Astrocyte (in vitro differentiated cells and primary cell): Measurements from ENCODE around the gene SLC27A2. TPM values are rescaled to one million over a fixed set of nuclear protein-coding genes. Genes with fewer than 3 reads are reported as not detected.
A peak's percentile ranks its signal among the peaks of the same experiment; 100 is the strongest.

Experiments
- DNase-seq: peaks from one replicate; pipeline ENCODE4 v3.0.0-alpha.2; 2010; ENCODE audit warnings: low read depth
- FAIRE-seq: peaks from 2 replicates; lab custom pipeline; 2011; peaks lifted over from hg19 to GRCh38; lab: Jason Lieb, UNC
- H2AFZ ChIP-seq: 2 replicates; pipeline ENCODE4 v1.6.0; 2012; ENCODE audit warnings: low read depth, low read length, inconsistent platforms
- H3K27ac ChIP-seq: 2 replicates; pipeline ENCODE4 v1.5.1; 2011; ENCODE audit warnings: low read depth, low read length, inconsistent platforms
- H3K27me3 ChIP-seq: 2 replicates; pipeline ENCODE4 v1.6.0; 2011; ENCODE audit warnings: low read length, inconsistent platforms; ENCODE audit not compliant: insufficient read depth
- H3K36me3 ChIP-seq: 2 replicates; pipeline ENCODE4 v1.5.1; 2011; ENCODE audit warnings: low read length, inconsistent platforms; ENCODE audit not compliant: insufficient read depth
- H3K4me1 ChIP-seq: 2 replicates; pipeline ENCODE4 v1.5.1; 2011; ENCODE audit warnings: low read length, inconsistent platforms; ENCODE audit not compliant: insufficient read depth
- H3K4me2 ChIP-seq: 2 replicates; pipeline ENCODE4 v1.6.0; 2012; ENCODE audit warnings: low read length, inconsistent platforms
- H3K4me3 ChIP-seq: 2 replicates; pipeline ENCODE4 v1.5.1; 2011; ENCODE audit warnings: low read depth, mild to moderate bottlenecking, low read length, inconsistent platforms; ENCODE audit not compliant: insufficient read depth
- H3K79me2 ChIP-seq: 2 replicates; pipeline ENCODE4 v1.6.0; 2012; ENCODE audit warnings: mild to moderate bottlenecking, low read length, inconsistent platforms; ENCODE audit not compliant: insufficient read depth
- H3K9ac ChIP-seq: 2 replicates; pipeline ENCODE4 v1.6.0; 2012; ENCODE audit warnings: mild to moderate bottlenecking, low read length, inconsistent platforms
- H3K9me3 ChIP-seq: 2 replicates; pipeline ENCODE4 v1.5.1; 2012; ENCODE audit warnings: low read depth, mild to moderate bottlenecking, low read length, inconsistent platforms; ENCODE audit not compliant: insufficient read depth
- H4K20me1 ChIP-seq: 2 replicates; pipeline ENCODE4 v1.6.0; 2012; ENCODE audit warnings: low read length, inconsistent platforms; ENCODE audit not compliant: insufficient read depth
- H3K27ac Mint-ChIP-seq: one replicate; pipeline ENCODE4 v1.8.0; 2021; ENCODE audit warnings: mild to moderate bottlenecking, mixed read lengths; ENCODE audit not compliant: unreplicated experiment
- H3K27me3 Mint-ChIP-seq: one replicate; pipeline ENCODE4 v1.8.0; 2021; ENCODE audit warnings: low read depth, mixed read lengths; ENCODE audit not compliant: unreplicated experiment
- H3K36me3 Mint-ChIP-seq: one replicate; pipeline ENCODE4 v1.8.0; 2021; ENCODE audit warnings: low read depth, mixed read lengths; ENCODE audit not compliant: unreplicated experiment
- H3K4me1 Mint-ChIP-seq: one replicate; pipeline ENCODE4 v1.8.0; 2021; ENCODE audit warnings: low read depth, mixed read lengths; ENCODE audit not compliant: unreplicated experiment
- H3K4me3 Mint-ChIP-seq: one replicate; pipeline ENCODE4 v1.8.0; 2021; ENCODE audit warnings: mild to moderate bottlenecking, moderate library complexity, mixed read lengths; ENCODE audit not compliant: unreplicated experiment
- H3K9me3 Mint-ChIP-seq: one replicate; pipeline ENCODE4 v1.8.0; 2021; ENCODE audit warnings: mild to moderate bottlenecking, mixed read lengths; ENCODE audit not compliant: unreplicated experiment
- CTCF ChIP-seq: IDR thresholded peaks from 2 replicates; pipeline ENCODE4 v1.5.1; 2011; ENCODE audit warnings: low read depth, mild to moderate bottlenecking, inconsistent platforms, low read length, moderate library complexity; ENCODE audit not compliant: insufficient read depth
- EZH2 ChIP-seq: IDR thresholded peaks from 2 replicates; pipeline ENCODE4 v1.6.1; 2012; ENCODE audit warnings: mild to moderate bottlenecking, low read length, inconsistent platforms; ENCODE audit not compliant: insufficient read depth
- total RNA-seq: library from RNA; stranded (reverse); gene quantifications from 2 replicates; pipeline ENCODE4 v1.2.1, GENCODE V29; 2021

SLC27A2 gene
- total RNA-seq, 1 donor from 2014 or later = 0.82 TPM

GRCh38 chr15:50163719-50164410 lies 18.1 kb upstream of the SLC27A2 start:
- no peak overlapping the region for H3K27ac ChIP-seq
- no peak overlapping the region for H3K4me2 ChIP-seq
- DNase-seq (peak; percentile 35), FAIRE-seq (no peak)
- no peaks in the 10 kb centered on the region for H3K9me3 ChIP-seq
- TF ChIP-seq CTCF = no peak
- no peak for TF ChIP-seq EZH2
- H3K4me3 Mint-ChIP-seq = peak overlapping the region; percentile 12
- no peaks in the 10 kb centered on the region for H3K79me2 ChIP-seq
- H3K9ac ChIP-seq = no peak overlapping the region
- H3K4me1 Mint-ChIP-seq = peaks cover 6% of the 10 kb centered on the region
- H3K36me3 Mint-ChIP-seq = no peaks in the 10 kb centered on the region
- no peak overlapping the region for H3K27ac Mint-ChIP-seq
- H3K36me3 ChIP-seq = no peaks in the 10 kb centered on the region
- H3K9me3 Mint-ChIP-seq = peaks cover 4% of the 10 kb centered on the region
- H2AFZ ChIP-seq = no peak overlapping the region
- H3K4me1 ChIP-seq = peaks cover 10% of the 10 kb centered on the region
- H4K20me1 ChIP-seq = no peaks in the 10 kb centered on the region
- no peaks in the 10 kb centered on the region for H3K27me3 ChIP-seq
- no peak overlapping the region for H3K4me3 ChIP-seq
- H3K27me3 Mint-ChIP-seq = no peaks in the 10 kb centered on the region

GRCh38 chr15:50164458-50164857 lies 17.5 kb upstream of the SLC27A2 start:
- Histone ChIP-seq H3K9me3 (no peaks in the 10 kb centered on the region), H3K4me1 (peaks cover 10% of the 10 kb centered on the region), H3K36me3 (no peaks in the 10 kb centered on the region), H3K4me2 (no peak overlapping the region), H3K27me3 (no peaks in the 10 kb centered on the region), H4K20me1 (no peaks in the 10 kb centered on the region), H3K9ac (no peak overlapping the region), H3K4me3 (no peak overlapping the region), H2AFZ (no peak overlapping the region), H3K27ac (no peak overlapping the region), H3K79me2 (no peaks in the 10 kb centered on the region)
- FAIRE-seq (no peak), DNase-seq (no peak)
- Mint-ChIP-seq H3K9me3 (peaks cover 2% of the 10 kb centered on the region), H3K36me3 (peaks cover 2% of the 10 kb centered on the region), H3K27me3 (no peaks in the 10 kb centered on the region), H3K4me1 (peaks cover 6% of the 10 kb centered on the region), H3K27ac (no peak overlapping the region), H3K4me3 (no peak overlapping the region)
- TF ChIP-seq CTCF = no peak
- no peak for TF ChIP-seq EZH2

- H3K4me1 Mint-ChIP-seq = peaks cover 6% of the 10 kb centered on the region
- H3K4me1 ChIP-seq = peaks cover 10% of the 10 kb centered on the region
- FAIRE-seq (no peak), DNase-seq (peak; percentile 88)
- no peaks in the 10 kb centered on the region for H3K79me2 ChIP-seq
- no peak overlapping the region for H3K4me3 ChIP-seq
- no peak overlapping the region for H3K27ac Mint-ChIP-seq
- peak overlapping the region; percentile 58 for H3K4me2 ChIP-seq
- H3K27me3 Mint-ChIP-seq = no peaks in the 10 kb centered on the region
- H3K27me3 ChIP-seq = no peaks in the 10 kb centered on the region
- H3K9ac ChIP-seq = peak overlapping the region; percentile 20
- no peaks in the 10 kb centered on the region for H3K9me3 ChIP-seq
- H3K36me3 Mint-ChIP-seq = peaks cover 2% of the 10 kb centered on the region
- no peak overlapping the region for H3K4me3 Mint-ChIP-seq
- no peaks in the 10 kb centered on the region for H3K9me3 Mint-ChIP-seq
- H3K27ac ChIP-seq = peak overlapping the region; percentile 28
- no peak overlapping the region for H2AFZ ChIP-seq
- H3K36me3 ChIP-seq = no peaks in the 10 kb centered on the region
- H4K20me1 ChIP-seq = no peaks in the 10 kb centered on the region
- TF ChIP-seq EZH2 = no peak
- no peak for TF ChIP-seq CTCF
Measured at GRCh38 chr15:50166216-50166615, 15.8 kb upstream of the SLC27A2 start.
